ENCODE data around the gene ALOX15B.
"Not testable (repeated sequence)": the region's sequence is repeated elsewhere in the genome, so short reads cannot be mapped to it uniquely, and the experiment has no call there.

Gene ALOX15B

DNA sequence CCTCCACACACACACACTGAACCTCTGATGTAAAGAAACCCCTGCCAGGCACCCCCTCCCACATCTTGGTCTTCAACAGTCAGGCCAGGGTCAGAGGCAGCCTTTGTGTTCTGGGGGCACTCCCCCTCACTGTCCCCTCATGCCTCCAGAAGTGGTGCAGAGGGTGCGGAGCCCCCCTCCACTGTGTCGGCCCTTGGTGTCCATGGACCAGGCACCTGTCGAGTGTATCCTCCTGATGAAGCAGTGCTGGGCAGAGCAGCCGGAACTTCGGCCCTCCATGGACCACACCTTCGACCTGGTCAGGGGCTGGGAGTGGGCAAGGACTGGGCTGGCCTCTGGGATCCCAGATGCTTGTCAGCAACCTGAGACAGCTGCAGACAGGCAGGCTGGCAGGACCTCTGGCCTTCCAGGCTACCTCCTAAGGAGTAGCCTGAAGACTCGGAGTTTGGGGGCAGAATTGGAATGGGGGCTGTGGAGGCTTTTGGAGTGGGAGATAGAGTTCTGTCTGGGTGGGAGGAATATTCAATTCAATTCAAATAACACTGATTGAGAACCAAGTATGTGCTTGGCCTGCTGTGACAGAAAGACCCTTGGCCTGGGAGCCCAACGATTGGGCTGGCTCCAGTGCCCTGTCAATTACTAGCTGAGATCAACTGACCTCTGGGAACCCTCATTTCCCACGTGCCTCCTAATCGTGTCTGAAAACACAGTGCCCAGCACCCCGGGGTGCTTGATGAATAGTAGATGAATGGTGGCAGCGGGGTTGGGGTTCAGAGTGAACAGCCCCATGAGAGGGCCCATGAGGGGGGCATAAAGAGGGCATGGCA lies 24.9 kb upstream of the ALOX15B start:
- DNase-seq (ENCODE audit: low read depth in 2 of 3, low spot score in 2 of 3), result no peak

DNA sequence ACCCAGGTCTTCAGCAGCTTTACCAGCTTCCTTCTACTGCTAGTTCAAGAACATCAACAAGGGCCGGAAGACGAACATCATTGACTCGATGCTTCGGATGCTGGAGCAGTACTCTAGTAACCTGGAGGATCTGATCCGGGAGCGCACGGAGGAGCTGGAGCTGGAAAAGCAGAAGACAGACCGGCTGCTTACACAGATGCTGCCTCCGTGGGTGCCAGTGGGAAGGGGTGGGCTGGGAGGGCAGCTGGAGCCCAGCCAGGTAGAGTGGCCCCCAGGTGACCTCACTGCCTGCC lies 24.4 kb upstream of the ALOX15B start:
- DNase-seq (ENCODE audit: low read depth in 2 of 3, low spot score in 2 of 3), result no peak

DNA sequence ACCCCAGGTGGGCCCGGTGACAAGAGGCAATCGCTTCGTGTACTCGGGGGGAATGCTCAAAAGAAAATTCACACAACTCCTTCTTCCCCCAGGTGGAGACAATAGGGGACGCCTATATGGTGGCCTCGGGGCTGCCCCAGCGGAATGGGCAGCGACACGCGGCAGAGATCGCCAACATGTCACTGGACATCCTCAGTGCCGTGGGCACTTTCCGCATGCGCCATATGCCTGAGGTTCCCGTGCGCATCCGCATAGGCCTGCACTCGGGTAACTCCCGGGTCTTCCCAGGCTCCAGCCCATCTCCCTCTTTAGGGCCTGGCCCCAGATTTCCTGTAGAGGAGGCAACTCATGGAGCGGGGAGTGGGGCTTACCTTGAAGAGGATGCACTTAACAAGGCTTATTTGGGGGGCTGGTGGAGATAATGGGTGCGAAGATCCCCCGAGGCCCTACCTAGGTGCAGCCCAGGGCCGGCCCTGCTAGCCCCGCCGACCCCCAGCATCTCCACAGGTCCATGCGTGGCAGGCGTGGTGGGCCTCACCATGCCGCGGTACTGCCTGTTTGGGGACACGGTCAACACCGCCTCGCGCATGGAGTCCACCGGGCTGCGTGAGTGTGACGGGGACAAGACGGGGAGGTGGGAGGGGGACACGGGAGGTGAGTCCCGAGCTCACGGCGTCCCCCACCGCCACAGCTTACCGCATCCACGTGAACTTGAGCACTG lies 23.5 kb upstream of the ALOX15B start:
- no peak for DNase-seq (ENCODE audit: low read depth in 2 of 3, low spot score in 2 of 3)

DNA sequence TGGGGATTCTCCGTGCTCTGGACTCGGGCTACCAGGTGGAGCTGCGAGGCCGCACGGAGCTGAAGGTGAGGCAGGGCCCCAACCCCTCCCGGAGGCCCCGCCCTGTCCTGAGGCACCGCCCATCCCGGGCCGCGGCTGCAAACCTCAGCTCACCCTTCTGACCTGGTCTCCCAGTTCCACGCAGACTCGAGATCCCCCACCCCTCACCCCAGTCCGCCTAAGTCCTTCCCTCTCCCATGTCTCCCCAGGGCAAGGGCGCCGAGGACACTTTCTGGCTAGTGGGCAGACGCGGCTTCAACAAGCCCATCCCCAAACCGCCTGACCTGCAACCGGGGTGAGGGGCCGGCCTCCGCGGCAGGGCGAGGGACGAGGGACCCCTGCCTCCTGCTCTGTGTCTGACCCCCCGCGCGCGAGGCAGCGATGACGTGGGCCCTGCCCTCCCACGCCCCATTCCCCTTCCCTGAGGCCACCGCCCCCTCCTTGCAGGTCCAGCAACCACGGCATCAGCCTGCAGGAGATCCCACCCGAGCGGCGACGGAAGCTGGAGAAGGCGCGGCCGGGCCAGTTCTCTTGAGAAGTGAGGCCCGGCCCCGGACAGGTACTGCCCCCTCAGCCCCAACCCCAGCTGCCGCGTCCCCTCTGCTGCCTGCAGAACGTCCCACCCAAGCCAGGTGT lies 22.8 kb upstream of the ALOX15B start:
- DNase-seq (ENCODE audit: low read depth in 2 of 3, low spot score in 2 of 3), result no peak

DNA sequence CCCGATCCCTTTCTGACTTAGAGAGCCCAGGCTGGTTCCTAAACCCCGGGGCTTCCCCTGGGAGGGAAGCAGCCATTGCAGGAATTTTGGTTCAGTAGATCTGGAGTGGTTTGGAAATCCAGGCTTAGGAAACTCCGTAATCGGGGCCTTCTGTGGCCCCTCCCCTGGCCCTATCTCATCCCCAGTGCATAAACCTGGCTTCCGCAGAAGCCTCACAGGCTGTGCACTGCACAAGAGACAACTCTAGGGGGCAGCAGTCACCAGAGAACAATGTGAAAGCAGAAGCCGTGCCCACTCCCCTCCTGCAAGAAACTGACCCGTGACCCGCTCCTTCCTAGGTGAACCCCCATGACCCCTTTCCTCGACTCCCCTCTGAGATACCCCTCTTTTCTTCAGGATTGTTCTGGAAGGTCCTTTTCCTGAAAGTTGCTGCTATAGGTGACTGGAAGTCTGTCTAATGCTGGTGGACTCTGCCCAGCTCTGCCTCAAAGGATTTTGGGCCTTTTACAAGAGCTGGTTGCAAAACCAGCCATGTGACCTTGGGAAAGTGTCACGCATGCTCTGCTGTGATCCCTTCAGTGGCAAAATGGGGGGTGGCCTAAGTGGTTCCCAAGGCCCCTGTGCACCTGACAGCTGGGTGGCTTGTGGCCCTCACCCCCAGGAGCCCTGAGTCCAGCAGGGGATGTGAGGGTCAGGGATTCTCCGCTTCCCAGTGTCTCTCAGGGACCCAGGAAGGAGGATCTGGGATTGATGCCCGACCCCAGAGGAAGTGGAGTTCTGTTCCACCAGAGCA lies 22.0 kb upstream of the ALOX15B start:
- peak in 2 of 3 experiments; percentile 30 to 34 for DNase-seq (ENCODE audit: low read depth in 2 of 3, low spot score in 2 of 3)

DNA sequence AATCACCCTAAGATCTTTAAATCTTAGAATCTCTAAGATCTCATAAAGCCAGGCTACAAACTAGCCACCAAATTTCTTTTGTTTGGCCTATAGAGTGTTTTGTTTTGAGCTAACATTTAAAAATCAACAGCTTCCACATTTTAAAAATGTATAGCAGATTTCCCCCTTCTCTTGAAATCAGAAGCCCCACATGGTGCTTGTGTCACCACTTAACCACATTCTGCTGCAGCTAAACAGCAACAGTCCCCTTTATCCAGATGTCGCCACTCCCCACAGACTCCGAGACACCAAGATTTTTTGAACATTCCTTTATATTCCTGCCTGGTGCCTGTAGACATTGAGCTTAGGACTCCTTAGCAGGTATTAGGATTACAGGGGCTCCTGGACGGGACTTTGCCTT lies 20.4 kb upstream of the ALOX15B start:
- DNase-seq (ENCODE audit: low read depth in 2 of 3, low spot score in 2 of 3), result no peak

DNA sequence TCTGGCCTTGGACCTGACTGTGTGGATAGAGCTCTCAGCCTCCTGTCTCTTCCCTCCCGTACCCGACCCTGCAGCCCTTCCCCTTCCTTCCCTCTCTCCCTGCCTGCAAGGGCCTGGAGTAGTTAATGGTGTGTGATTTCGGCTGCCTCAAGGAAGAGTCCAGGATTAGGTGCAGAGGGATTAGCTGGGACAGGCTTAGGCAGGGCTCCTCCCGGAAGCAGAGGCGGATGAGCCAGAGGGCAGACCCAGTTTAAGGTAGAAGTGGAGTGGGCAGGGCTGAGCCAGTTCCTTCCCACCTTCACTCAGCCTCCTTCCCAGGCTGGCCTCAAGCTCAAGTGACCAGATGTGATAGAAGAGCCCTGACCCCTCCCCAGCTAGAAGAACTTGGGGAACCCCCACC lies 19.7 kb upstream of the ALOX15B start:
- DNase-seq (ENCODE audit: low read depth in 2 of 3, low spot score in 2 of 3), result no peak

DNA sequence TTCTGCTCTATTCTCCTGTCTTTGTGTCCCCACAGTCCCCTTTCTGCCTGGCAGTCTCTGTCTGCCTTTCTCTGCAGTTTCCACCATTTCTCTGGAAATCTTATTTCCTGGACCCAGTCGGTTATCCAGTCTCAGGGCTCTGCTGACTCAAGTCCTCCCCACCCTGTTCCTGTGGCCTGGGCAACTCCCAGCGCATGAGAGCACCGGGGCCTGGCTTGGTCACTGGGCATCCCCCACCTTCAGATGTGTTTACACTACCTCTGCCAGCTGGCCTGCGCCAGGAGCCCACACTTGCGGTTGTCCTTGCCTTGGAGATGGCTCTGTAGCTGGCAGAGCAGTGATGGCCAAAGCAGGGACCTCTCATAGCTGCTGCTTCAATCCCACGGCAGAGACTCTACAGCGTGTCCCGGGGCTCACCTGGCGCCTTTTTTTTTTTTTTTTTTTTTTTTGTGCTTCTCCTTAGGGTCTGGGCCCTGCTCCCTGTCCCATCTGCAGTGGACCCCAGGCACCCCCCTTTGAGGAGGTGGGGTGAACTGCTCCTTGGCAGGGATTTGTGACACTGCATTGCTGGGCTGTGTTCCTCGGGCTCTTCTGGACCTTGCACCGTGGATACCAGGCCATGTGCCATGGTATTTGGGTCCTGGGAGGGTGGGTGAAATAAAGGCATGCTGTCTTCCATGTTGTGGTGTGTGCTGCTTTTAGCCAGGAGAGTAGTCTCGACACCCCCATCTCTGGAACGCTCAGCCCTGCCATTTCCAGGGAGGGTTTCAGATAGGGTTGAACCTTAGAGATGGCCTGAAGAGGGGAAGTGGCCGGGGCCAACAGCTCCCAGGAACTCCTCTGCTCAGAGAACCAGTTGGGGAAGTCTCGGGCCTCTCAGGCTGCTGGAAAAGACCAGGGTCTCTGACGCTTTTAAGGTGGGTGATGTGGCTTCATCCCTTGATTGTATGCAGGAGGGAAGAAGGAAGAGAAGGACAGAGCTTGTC lies 18.9 kb upstream of the ALOX15B start:
- no peak for DNase-seq (ENCODE audit: low read depth in 2 of 3, low spot score in 2 of 3)

DNA sequence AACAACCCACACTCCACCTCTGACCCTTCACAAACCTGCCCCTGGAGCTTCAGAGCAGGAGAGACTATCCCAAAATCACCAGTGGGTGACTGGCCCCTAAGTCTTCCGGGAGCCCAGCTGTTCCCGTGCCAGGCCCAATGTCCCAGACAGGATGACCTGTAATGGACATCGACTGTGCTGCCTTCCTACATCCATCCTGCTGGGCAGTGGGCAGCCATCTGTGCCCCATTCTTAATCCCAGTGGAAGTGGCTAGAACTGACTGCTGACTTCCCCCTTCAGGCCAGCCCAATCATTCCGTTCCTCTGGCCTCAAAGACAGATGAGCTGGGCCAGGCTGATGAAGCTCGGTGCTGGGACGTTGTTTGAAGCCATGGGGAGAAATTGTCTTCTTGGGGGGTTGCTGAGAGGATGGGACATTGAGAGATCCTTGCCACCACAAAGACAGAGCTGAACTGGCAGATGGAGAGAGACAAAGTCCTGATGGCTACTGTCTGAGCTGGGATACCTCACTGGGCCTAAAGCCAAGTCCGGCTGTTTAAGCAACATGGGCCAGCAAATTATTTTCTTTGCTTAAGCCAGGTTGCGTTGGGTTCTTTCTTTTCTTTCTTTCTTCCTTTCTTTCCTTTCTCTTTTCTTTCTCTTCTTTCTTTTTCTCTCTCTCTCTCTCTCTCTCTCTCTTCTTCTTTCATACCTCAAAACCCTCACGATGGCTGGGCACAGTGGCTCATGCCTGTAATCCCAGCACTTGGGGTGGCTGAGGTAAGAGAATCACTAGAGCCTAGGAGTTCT lies 17.9 kb upstream of the ALOX15B start:
- DNase-seq (ENCODE audit: low read depth in 2 of 3, low spot score in 2 of 3), result no peak

DNA sequence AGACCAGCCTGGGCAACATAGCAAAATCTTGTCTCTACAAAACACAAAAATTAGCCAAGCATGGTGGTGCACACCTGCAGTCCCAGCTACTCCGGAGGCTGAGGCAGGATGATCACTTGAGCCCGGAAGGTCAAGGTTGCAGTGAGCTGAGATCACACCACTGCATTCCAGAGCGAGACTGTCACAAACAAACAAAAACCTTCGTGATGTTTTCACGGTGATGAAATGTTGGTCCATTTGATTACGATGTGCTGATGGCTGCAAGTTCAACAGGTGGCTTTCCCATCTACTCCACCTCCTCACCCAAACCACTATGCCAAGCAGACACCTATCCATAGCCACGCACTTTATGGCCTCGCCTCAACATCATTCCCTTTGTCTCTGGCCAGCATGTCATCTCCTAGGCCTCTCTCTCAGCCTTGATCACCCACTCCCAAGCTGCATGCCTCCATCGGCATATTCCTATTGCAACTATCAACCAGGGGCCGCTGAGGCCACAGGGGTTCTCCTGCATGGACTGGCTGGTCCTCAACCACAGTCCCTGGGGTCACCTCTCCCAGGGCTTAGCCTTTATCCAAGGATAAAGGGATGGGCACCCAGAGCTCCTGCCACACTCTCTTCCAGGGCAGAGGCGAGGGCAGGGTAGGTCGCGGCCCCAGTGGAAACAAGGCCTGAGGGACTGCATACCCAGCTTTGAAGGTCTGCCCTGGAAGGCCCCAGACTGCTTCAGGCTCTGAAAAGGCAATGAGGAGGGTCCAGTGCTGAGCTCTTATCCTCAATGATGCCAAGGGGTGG lies 17.1 kb upstream of the ALOX15B start:
- DNase-seq (ENCODE audit: low read depth in 2 of 3, low spot score in 2 of 3), result no peak

DNA sequence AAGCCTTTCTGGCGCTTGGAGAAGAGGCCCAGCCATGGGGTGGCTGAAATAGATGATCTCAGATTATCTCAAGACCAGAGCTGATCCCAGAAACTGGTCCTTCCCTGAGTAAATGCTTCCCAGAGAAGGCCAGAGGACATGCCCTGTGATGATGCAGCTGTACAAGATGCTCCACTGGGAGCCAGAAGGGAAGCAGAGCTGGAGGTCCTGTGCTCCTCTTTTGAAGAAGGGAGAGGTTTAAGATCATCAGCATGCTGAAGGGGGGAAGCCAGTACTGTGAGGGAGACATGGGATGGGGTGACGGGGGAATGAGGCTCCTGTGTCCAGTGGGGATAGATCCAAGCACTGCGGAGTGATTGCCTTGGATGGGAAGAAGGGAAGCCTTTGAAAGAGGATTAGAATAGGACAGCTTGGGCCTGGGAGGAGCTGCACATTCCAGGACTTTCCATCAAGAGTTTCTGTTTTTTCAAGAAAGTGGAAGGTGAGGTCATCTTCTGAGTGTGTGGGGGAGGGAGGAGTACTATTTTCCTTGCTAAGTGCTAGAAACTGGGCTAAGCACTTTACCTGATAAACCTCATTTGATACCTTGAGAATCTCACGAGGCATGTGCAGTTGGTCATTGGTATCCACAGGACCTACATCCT lies 16.4 kb upstream of the ALOX15B start:
- DNase-seq (ENCODE audit: low read depth in 2 of 3, low spot score in 2 of 3), result no peak

DNA sequence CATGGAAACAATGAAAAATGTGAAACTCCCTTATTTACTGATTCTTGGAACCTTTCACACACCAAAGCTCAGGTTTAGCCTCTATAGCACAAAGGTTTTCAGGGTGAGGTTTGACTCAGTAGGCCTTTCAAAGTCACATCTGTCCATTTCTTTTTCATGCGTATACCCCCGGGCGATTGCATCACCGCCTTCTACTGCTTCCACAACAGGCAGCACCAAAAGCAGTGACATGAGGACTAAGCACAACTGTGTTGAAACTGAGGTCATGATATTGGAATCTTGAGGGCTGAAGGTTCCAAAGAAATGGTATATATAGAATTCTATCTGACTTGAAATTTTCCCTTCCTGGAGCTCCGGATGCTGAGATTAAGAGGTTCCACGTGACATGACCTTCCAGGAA lies 14.7 kb upstream of the ALOX15B start:
- not testable (repeated sequence) for DNase-seq (ENCODE audit: low read depth in 2 of 3, low spot score in 2 of 3)

DNA sequence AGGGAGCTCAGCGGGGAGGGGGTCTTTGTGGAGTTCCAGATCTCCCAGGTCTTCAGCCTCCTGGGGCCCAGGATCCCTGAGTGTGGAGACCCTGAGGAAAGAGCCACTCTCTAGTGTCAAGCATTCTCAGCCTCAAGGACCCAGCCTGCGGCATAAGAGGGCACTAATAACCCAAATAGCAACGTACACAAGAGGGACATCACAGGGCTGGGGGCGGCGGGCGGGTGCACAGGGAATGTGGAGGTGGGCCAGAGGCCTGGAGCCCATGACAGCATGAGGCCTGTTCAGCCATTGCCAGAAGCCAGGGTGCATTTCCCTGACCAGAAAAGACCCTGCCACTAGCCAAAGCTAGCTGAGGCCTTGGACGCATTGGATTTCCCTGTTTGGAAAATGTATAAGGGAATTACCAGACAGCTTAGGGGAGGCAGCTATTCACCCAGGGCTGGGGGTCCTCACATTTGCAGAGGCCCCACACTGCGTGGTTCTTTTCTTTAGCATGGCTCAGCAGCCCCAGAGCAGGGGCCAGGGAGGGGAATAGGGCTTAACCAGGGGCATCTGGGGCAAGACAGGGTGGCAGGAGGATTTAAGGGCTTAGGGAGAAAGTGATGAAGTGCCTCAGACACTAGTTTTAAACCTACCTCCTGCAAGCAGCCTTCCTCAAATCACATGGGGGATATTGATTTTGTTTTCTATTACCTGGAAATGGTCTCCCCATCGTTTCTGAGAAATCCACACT lies 13.5 kb upstream of the ALOX15B start:
- DNase-seq (ENCODE audit: low read depth in 2 of 3, low spot score in 2 of 3), result no peak

DNA sequence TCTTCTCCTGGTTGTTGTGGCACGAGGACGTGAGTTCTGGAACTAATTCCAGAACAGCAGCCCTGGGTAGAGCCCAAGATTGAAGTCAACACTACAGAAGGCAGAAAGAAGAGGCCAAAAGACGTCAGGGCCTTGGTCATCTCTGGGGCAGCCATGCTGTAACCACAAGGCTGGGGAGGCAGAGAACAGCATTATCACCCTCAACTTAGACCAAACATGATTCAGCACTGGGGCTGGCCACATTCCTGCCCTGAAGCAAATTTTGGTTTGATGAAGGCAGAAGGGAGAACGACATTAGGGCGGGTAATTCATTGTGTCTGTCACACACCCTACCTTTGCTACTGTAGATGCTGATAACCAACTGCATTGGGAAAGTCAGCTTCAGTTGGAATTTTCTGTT lies 9.7 kb upstream of the ALOX15B start:
- DNase-seq (ENCODE audit: low read depth in 2 of 3, low spot score in 2 of 3), result no peak

DNA sequence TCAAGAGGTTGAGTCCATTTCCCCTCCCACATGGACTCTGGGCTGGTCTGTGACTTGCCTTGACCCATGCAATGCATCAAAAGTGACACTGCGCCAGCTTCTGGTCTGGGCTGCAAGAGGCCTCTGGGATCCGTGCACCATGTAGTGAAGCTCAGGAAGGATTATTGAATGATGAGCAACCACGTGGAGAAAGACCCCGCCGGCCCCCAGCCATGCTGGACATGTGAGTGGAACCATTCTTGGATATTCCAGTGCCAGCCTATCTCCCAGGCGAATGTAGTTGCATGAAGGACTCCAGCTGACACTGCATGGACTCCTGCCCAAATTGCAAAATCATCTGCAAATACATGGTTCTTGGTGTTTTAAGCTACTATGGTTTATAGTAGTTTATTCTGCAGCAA lies 7.6 kb upstream of the ALOX15B start:
- no peak for DNase-seq (ENCODE audit: low read depth in 2 of 3, low spot score in 2 of 3)

DNA sequence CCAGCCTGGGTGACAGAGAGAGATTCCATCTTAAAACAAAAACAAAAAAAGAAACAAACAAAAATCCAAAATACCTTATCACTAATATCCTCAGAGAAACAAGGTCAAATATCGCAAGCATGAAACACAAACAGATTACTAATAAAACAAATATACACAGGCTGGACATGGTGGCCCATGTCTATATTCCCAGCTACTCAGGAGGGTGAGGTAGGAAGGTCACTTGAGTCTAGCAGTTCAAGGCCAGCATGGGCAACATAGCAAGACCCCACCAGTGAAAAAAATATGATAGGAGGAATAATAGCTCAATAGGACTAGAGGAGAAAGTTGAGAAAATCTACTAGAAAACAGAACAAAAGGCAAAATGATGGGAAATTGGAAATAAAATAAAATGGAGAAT lies 6.9 kb upstream of the ALOX15B start:
- DNase-seq (ENCODE audit: low read depth in 2 of 3, low spot score in 2 of 3), result no peak

DNA sequence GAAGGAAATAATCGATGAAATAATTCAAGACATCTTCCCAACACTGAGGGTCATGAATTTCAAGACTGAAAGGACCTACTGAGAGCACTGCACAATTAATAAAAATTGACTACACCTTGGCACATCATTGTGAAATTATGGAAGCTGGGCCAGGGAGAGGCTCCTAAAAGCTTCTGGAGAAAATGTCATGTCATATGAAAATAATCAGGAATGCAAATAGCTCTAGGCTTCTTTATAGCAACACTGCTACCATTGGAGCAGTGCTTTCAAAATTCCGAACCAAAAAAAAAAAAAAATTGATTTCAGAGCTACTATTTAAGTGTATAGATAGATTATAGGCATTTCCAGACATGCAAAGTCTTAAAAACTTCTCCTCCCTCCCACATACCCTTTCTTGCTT lies 6.4 kb upstream of the ALOX15B start:
- no peak for DNase-seq (ENCODE audit: low read depth in 2 of 3, low spot score in 2 of 3)

All from activated CD8-positive, alpha-beta memory T cell treated with anti-CD3 and anti-CD28 coated beads for 48 hours (primary cell).